WTC11 (cell line): ENCODE results near the gene PHRF1.

Experiments used
- CREM ChIP-seq: sonication (generic); formaldehyde crosslinking; IDR thresholded peaks from 2 replicates; pipeline ENCODE4 v1.8.1; 2022; ENCODE audit warnings: mild to moderate bottlenecking, missing genetic modification reagents, moderate library complexity
- TF ChIP-seq, protein P1 (sequence below): fragments of 200-600 bp; IDR thresholded peaks from 2 replicates; pipeline ENCODE4 v1.8.0; 2022; ENCODE audit warnings: antibody characterized with exemption
- TF ChIP-seq, protein P2 (sequence below): sonication (generic); formaldehyde crosslinking; IDR thresholded peaks from 2 replicates; pipeline ENCODE4 v1.8.1; 2022; ENCODE audit warnings: low read depth, mild to moderate bottlenecking, moderate library complexity, missing genetic modification reagents, borderline replicate concordance

DNA sequence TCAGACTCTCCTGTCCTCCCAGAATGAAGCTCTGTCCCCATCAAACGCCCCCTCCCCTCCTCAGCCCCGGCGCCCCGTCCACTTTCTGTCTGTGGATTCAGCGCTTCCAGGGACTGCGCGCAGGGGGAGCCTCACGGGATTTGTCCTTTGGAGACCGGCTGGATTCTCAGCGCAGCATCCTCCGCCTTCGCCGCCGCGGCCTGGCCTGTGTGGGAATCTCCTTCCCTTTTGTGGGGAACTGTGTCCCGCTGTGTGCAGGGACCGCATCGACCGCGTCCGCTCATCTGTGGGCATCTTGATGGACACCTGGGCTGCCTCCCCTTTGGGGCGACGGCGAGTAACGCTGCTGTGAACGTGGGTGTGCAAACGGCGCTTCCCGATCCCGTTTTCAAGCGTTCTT is 51.8 kb downstream of the PHRF1 start:
- TF ChIP-seq, protein P1, sequence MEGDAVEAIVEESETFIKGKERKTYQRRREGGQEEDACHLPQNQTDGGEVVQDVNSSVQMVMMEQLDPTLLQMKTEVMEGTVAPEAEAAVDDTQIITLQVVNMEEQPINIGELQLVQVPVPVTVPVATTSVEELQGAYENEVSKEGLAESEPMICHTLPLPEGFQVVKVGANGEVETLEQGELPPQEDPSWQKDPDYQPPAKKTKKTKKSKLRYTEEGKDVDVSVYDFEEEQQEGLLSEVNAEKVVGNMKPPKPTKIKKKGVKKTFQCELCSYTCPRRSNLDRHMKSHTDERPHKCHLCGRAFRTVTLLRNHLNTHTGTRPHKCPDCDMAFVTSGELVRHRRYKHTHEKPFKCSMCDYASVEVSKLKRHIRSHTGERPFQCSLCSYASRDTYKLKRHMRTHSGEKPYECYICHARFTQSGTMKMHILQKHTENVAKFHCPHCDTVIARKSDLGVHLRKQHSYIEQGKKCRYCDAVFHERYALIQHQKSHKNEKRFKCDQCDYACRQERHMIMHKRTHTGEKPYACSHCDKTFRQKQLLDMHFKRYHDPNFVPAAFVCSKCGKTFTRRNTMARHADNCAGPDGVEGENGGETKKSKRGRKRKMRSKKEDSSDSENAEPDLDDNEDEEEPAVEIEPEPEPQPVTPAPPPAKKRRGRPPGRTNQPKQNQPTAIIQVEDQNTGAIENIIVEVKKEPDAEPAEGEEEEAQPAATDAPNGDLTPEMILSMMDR, result no peak
- TF ChIP-seq, protein P2, sequence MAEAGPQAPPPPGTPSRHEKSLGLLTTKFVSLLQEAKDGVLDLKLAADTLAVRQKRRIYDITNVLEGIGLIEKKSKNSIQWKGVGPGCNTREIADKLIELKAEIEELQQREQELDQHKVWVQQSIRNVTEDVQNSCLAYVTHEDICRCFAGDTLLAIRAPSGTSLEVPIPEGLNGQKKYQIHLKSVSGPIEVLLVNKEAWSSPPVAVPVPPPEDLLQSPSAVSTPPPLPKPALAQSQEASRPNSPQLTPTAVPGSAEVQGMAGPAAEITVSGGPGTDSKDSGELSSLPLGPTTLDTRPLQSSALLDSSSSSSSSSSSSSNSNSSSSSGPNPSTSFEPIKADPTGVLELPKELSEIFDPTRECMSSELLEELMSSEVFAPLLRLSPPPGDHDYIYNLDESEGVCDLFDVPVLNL (CRISPR knock-in tag), result no peak
- TF ChIP-seq CREM, result no peak
